SK-N-DZ (cell line): ENCODE results near the gene PLA2G2C.

Experiments
- DNase-seq: peaks from one replicate; pipeline ENCODE4 v3.0.0-alpha.2; 2015; ENCODE audit warnings: low spot score

Gene PLA2G2C

GRCh38 chr1:20209471-20209870, 23.2 kb upstream of the PLA2G2C start:
- no peak for DNase-seq

GRCh38 chr1:20207546-20207945, 21.2 kb upstream of the PLA2G2C start:
- no peak for DNase-seq

- DNase-seq, result no peak
Observed at GRCh38 chr1:20202166-20202565, 15.8 kb upstream of the PLA2G2C start.

GRCh38 chr1:20200966-20201365, 14.6 kb upstream of the PLA2G2C start:
- DNase-seq, result no peak

- DNase-seq, result no peak
Observed at GRCh38 chr1:20199840-20200239, 13.5 kb upstream of the PLA2G2C start.

- no peak for DNase-seq
Observed at GRCh38 chr1:20199403-20199802, 13.1 kb upstream of the PLA2G2C start.

GRCh38 chr1:20198918-20199317, 12.6 kb upstream of the PLA2G2C start:
- no peak for DNase-seq

GRCh38 chr1:20198296-20198695, 12.0 kb upstream of the PLA2G2C start:
- DNase-seq, result no peak

GRCh38 chr1:20197329-20197791, 11.0 kb upstream of the PLA2G2C start:
- no peak for DNase-seq

- no peak for DNase-seq
Observed at GRCh38 chr1:20195462-20195780, 9.1 kb upstream of the PLA2G2C start.

GRCh38 chr1:20194757-20195461, 8.6 kb upstream of the PLA2G2C start:
- DNase-seq, result peak; percentile 12

GRCh38 chr1:20194224-20194623, 7.9 kb upstream of the PLA2G2C start:
- DNase-seq, result no peak

- DNase-seq, result no peak
Observed at GRCh38 chr1:20192871-20193411, 6.6 kb upstream of the PLA2G2C start.

- DNase-seq, result no peak
Observed at GRCh38 chr1:20192364-20192763, 6.0 kb upstream of the PLA2G2C start.

GRCh38 chr1:20191266-20191825, 5.0 kb upstream of the PLA2G2C start:
- no peak for DNase-seq

GRCh38 chr1:20190256-20191160, 4.2 kb upstream of the PLA2G2C start:
- no peak for DNase-seq

GRCh38 chr1:20189664-20190063, 3.3 kb upstream of the PLA2G2C start:
- DNase-seq, result no peak

- DNase-seq, result no peak
Observed at GRCh38 chr1:20188455-20188817, 2.1 kb upstream of the PLA2G2C start.

GRCh38 chr1:20187813-20188454, 1.6 kb upstream of the PLA2G2C start:
- no peak for DNase-seq

GRCh38 chr1:20187103-20187812, 940 bp upstream of the PLA2G2C start:
- no peak for DNase-seq
